MG63 (cell line): Measurements from ENCODE around the gene NUBP1. TPM values are rescaled to one million over a fixed set of nuclear protein-coding genes. Genes with fewer than 3 reads are reported as not detected.

ENCODE experiments used
- DNase-seq: peaks from one replicate; pipeline ENCODE4 v3.0.0-alpha.2; 2020
- H3K27me3 ChIP-seq: fragments of 250-450 bp; sonication (Bioruptor Pico); 2 replicates; pipeline ENCODE4 v1.5.1; 2020; ENCODE audit warnings: mild to moderate bottlenecking, moderate library complexity
- H3K36me3 ChIP-seq: fragments of 250-450 bp; sonication (Bioruptor Pico); 2 replicates; pipeline ENCODE4 v1.5.1; 2020; ENCODE audit warnings: mild to moderate bottlenecking, moderate library complexity
- H3K4me3 ChIP-seq: fragments of 250-450 bp; sonication (Bioruptor Pico); 2 replicates; pipeline ENCODE4 v1.5.1; 2020; ENCODE audit warnings: mild to moderate bottlenecking, moderate library complexity
- H3K9me3 ChIP-seq: fragments of 250-450 bp; sonication (Bioruptor Pico); 2 replicates; pipeline ENCODE4 v1.5.1; 2020; ENCODE audit warnings: mild to moderate bottlenecking, moderate library complexity
- total RNA-seq: library from RNA; depleted of rRNA; stranded (reverse); fragments of >200 nt; shearing (Covaris generic); gene quantifications from 2 replicates; pipeline ENCODE4 v1.2.3, GENCODE V29; 2014; ENCODE audit warnings: low replicate concordance; rRNA removed

Gene NUBP1
- total RNA-seq, 1 experiment from 2014 or later: 57.5 TPM

GRCh38 chr16:10817963-10818941 is 74.6 kb downstream of the NUBP1 start, which contains the start of gene TVP23A:
TVP23A (minus strand) TSS chr16:10818794; CDS start chr16:10818493, 301 bp downstream.
- DNase-seq: no peak
- Histone ChIP-seq H3K27me3 (no peaks in the 10 kb centered on the region), H3K9me3 (no peaks in the 10 kb centered on the region), H3K36me3 (no peaks in the 10 kb centered on the region), H3K4me3 (no peak within 1 kb of the TSS)

Other genes starting within 250 kb of the NUBP1 start
- 22.5 and 33.1 TPM in 2 replicates for gene EMP2, start 163.2 kb upstream of the NUBP1 start, total RNA-seq
- not detected in 2 replicates for gene TEKT5, start 48.9 kb upstream of the NUBP1 start, total RNA-seq
- not detected in 2 replicates for gene TVP23A, start 75.0 kb downstream of the NUBP1 start, total RNA-seq
- not detected in 2 replicates for gene CIITA, start 133.4 kb downstream of the NUBP1 start, total RNA-seq
- 64.1 and 87.2 TPM in 2 replicates for gene DEXI, start 198.6 kb downstream of the NUBP1 start, total RNA-seq
- 6.2 and 11.5 TPM in 2 replicates for gene CLEC16A, start 200.7 kb downstream of the NUBP1 start, total RNA-seq